ENCODE measurements around the gene CEP162. TPM values are rescaled to one million over a fixed set of nuclear protein-coding genes. Genes with fewer than 3 reads are reported as not detected.
"Not testable (repeated sequence)": the region's sequence is repeated elsewhere in the genome, so short reads cannot be mapped to it uniquely, and the experiment has no call there.

CEP162 gene
- total RNA-seq, 2 experiments from 2014 or later = 2.6 to 2.8 TPM

DNA sequence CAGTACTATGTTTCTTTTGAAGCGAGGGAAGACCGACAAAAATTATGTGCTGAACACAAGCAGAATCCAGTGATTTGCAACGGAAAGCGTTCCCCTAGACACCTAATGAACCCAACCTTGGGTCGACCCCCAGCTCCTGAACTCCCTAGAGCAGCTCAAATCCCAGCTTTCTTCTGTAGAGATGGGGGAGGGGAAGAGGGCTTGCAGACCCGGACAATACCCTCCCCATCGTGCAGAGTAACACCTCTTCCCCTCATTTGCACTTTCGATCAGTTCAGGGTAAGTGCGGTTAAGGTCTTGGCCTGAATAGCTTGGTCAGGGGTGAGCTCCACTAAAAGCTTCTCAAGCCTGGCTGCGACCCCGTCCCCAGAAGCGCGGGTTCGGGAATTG is 404 bp downstream of the CEP162 start:
- intact Hi-C loops (cut with DNase I, micrococcal nuclease) = loop anchor here (1.0 to 10.0 kb wide), 6 partner anchors 342 to 1980 kb away; partner anchors contain the start of genes DOP1A (in 2 of the 2), PGM3 (in 2 of the 2), RWDD2A (in 2 of the 2) and UBE3D (in 2 of the 2)
- peak overlapping the region in 1 of 2 donors; percentile 58 for H3K27ac ChIP-seq (ENCODE audit: low read depth in 1 of 2, low read length in 2 of 2)
- ATAC-seq (ENCODE audit: poor library complexity) (no peak), DNase-seq (peak in 1 of 14 experiments; percentile 33)
- Mint-ChIP-seq H3K27me3 (peaks cover 11% of the 10 kb centered on the region), H3K9me3 (no peaks in the 10 kb centered on the region), H3K4me3 (peak overlapping the region; percentile 99), H3K36me3 (ENCODE audit: low read depth) (peaks cover 4% of the 10 kb centered on the region), H3K4me1 (ENCODE audit: low read depth) (peaks cover 27% of the 10 kb centered on the region), H3K27ac (peak overlapping the region; percentile 86)
- H3K27me3 ChIP-seq (ENCODE audit: control insufficient read depth in 1 of 2, insufficient read depth in 2 of 2, low read length in 2 of 2) = no peaks in the 10 kb centered on the region
- H3K36me3 ChIP-seq (ENCODE audit: insufficient read depth, low read length) = no peaks in the 10 kb centered on the region
- CTCF ChIA-PET = interaction anchor here (1.1 to 1.4 kb wide), 3 partner anchors 367 to 1160 kb away, joined by 3 to 4 read pairs (median 4); partner anchors contain the start of genes CYB5R4 and DOP1A
- POLR2A ChIA-PET = interaction anchor here (1.1 to 2.1 kb wide), 3 partner anchors 10 to 367 kb away, joined by 4 to 16 read pairs (median 5); partner anchors contain the start of gene CYB5R4
- H3K4me3 ChIP-seq (ENCODE audit: low read length) = peak overlapping the region; percentile 80
- no peaks in the 10 kb centered on the region for H3K9me3 ChIP-seq (ENCODE audit: control insufficient read depth in 1 of 2, insufficient read depth in 1 of 2, low read length in 2 of 2)
- peaks cover 8% of the 10 kb centered on the region for H3K4me1 ChIP-seq (ENCODE audit: insufficient read depth, low read length)
- TF ChIP-seq CTCF (IDR thresholded peaks at IDR 0.05) = no peak

DNA sequence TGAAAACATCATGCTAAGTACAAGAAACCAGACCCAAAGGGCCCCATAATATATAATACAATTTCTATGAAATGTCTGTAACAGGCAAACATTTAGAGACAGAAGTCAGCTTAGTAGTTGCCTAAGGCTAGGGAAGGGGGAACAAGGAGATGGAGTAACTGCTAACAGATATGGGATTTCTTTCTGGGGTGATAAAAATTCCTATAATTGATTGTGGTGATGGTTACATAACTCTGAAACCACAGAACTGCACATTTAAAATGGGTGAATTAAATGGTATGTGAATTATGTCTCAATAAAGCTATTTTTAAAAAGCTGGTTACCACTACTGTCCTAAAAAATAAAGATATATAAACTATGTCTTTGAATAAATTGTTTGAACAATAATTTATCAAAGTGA is 3.2 kb downstream of the CEP162 start:
- Mint-ChIP-seq H3K36me3 (ENCODE audit: low read depth) (peaks cover 4% of the 10 kb centered on the region), H3K27ac (no peak overlapping the region), H3K9me3 (no peaks in the 10 kb centered on the region), H3K27me3 (no peaks in the 10 kb centered on the region), H3K4me1 (ENCODE audit: low read depth) (peaks cover 27% of the 10 kb centered on the region), H3K4me3 (peak overlapping the region; percentile 61)
- Histone ChIP-seq H3K9me3 (ENCODE audit: control insufficient read depth in 1 of 2, insufficient read depth in 1 of 2, low read length in 2 of 2) (no peaks in the 10 kb centered on the region), H3K27me3 (ENCODE audit: control insufficient read depth in 1 of 2, insufficient read depth in 2 of 2, low read length in 2 of 2) (no peaks in the 10 kb centered on the region), H3K36me3 (ENCODE audit: insufficient read depth, low read length) (no peaks in the 10 kb centered on the region), H3K27ac (ENCODE audit: low read depth in 1 of 2, low read length in 2 of 2) (no peak overlapping the region), H3K4me3 (ENCODE audit: low read length) (no peak overlapping the region), H3K4me1 (ENCODE audit: insufficient read depth, low read length) (peaks cover 8% of the 10 kb centered on the region)
- TF ChIP-seq CTCF (IDR thresholded peaks at IDR 0.05) = no peak
- ChIA-PET POLR2A (no interaction called here), CTCF (interaction anchor here (1.0 kb wide), 1 partner anchor 364 kb away, joined by 4 read pairs; no protein-coding TSS in a partner anchor)
- ATAC-seq (ENCODE audit: poor library complexity) (no peak), DNase-seq (no peak)
- intact Hi-C loops (cut with DNase I, micrococcal nuclease) = loop anchor here (2.0 to 10.0 kb wide), 4 partner anchors 363 to 1029 kb away; partner anchors contain the start of genes PGM3 (in 2 of the 2) and RWDD2A (in 2 of the 2)

- H3K36me3 ChIP-seq (ENCODE audit: insufficient read depth, low read length); H3K9me3 ChIP-seq (ENCODE audit: control insufficient read depth in 1 of 2, insufficient read depth in 1 of 2, low read length in 2 of 2); H3K4me1 ChIP-seq (ENCODE audit: insufficient read depth, low read length); H3K27ac ChIP-seq (ENCODE audit: low read depth in 1 of 2, low read length in 2 of 2); H3K36me3 Mint-ChIP-seq (ENCODE audit: low read depth); H3K4me3 Mint-ChIP-seq; H3K27me3 ChIP-seq (ENCODE audit: control insufficient read depth in 1 of 2, insufficient read depth in 2 of 2, low read length in 2 of 2); H3K9me3 Mint-ChIP-seq; H3K27ac Mint-ChIP-seq; CTCF ChIA-PET; DNase-seq; H3K27me3 Mint-ChIP-seq; H3K4me3 ChIP-seq (ENCODE audit: low read length); POLR2A ChIA-PET; ATAC-seq (ENCODE audit: poor library complexity): not testable (repeated sequence)
- H3K4me1 Mint-ChIP-seq (ENCODE audit: low read depth) = peaks cover 27% of the 10 kb centered on the region
- intact Hi-C loops (cut with DNase I, micrococcal nuclease) = loop anchor here (2.0 to 10.0 kb wide), 5 partner anchors 339 to 1029 kb away; partner anchors contain the start of genes PGM3 (in 2 of the 2) and RWDD2A (in 2 of the 2)
These were observed 3.8 kb downstream of the CEP162 start for GRCh38 chr6:84223608-84224007.
